Measurements from ENCODE around the gene RLBP1. TPM values are rescaled to one million over a fixed set of nuclear protein-coding genes. Genes with fewer than 3 reads are reported as not detected.

Gene RLBP1
- total and polyA plus RNA-seq, 2 of the 13 experiments (the other 11 are each of a cell fraction or from before 2014, with no cell fraction given) = 0.07 TPM; not detected in 1

DNA sequence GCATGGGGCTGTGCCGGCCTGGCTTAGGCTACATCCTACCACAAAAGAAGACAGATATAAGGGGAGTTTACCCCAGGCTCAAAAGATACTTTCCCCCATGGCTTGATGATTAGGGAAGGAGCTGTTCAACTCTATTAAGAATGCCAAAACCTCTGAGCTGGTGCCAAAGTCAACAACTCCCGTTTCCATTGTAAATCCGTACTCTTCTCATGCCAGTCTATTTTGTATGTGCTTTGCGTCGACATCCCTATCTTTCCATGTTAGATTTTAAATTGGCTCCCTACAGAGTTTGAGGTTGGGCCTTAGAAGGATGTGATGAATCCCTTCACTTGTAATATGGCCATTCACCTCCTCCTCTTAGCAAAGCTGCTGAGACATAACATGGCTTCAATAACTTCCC, 46.9 kb downstream of the RLBP1 start:
- FAIRE-seq = no peak
- Histone ChIP-seq H4K20me1 (ENCODE audit: insufficient read depth, low read length) (no peaks in the 10 kb centered on the region), H3K9ac (ENCODE audit: insufficient read depth, low read depth, low read length) (no peak overlapping the region), H3K4me3 (replicated peaks in 1 of 3; ENCODE audit: insufficient read depth in 1 of 3, low read depth in 2 of 3, low read length in 3 of 3) (no peak overlapping the region), H2AFZ (ENCODE audit: low read length) (no peak overlapping the region), H3K4me2 (ENCODE audit: low read depth, low read length) (no peak overlapping the region), H3K27ac (ENCODE audit: extremely low read length, insufficient read depth, low read length) (no peak overlapping the region), H3K27me3 (ENCODE audit: control insufficient read depth in 1 of 2, insufficient read depth in 2 of 2, low read length in 2 of 2) (no peaks in the 10 kb centered on the region), H3K9me3 (ENCODE audit: low read length) (no peaks in the 10 kb centered on the region), H3K79me2 (ENCODE audit: insufficient read depth, low read length) (no peaks in the 10 kb centered on the region), H3K4me1 (ENCODE audit: insufficient read depth, low read length) (peaks cover 16% of the 10 kb centered on the region), H3K36me3 (replicated peaks in 1 of 2; ENCODE audit: control insufficient read depth in 1 of 2, insufficient read depth in 2 of 2, low read length in 2 of 2) (peaks cover 8 to 41% of the 10 kb centered on the region in 2 experiments)
- BruUV-seq (replicated peaks) = no TSS peak
- in situ Hi-C loops (cut with HindIII; ENCODE audit: extremely low pct_ligation_motif_present, low pct_unique_long_range_greater_than_20kb) = loop anchor here (5.0 to 10.0 kb wide), 2 partner anchors 37 to 270 kb away; no protein-coding TSS in a partner anchor
- ATAC-seq = no peak
- 93% methylated on average over 5 of the region's 5 CpGs for WGBS (ENCODE audit: low lambda C conversion rate)
- CTCF ChIA-PET (ENCODE audit: low intra/inter-chr PET ratio, low total read pairs) = no interaction called here
- POLR2A ChIA-PET = interaction anchor here (1.4 kb wide), 1 partner anchor 10 kb away, joined by 3 read pairs; no protein-coding TSS in a partner anchor
- intact Hi-C loops (cut with micrococcal nuclease; ENCODE audit: unreplicated experiment) = loop anchor here (10.0 kb wide), 1 partner anchor 280 kb away; the partner anchor contains the start of gene HAPLN3
- TF ChIP-seq HNF4A (CRISPR knock-in tag; IDR thresholded peaks at IDR 0.05) (no peak), ZNF274 (CRISPR knock-in tag; IDR thresholded peaks at IDR 0.05) (no peak), U2AF2 (IDR thresholded peaks at IDR 0.05; ENCODE audit: low read depth, low read length) (no peak), ZFP90 (CRISPR knock-in tag; IDR thresholded peaks at IDR 0.05; ENCODE audit: borderline replicate concordance) (no peak), YEATS4 (CRISPR knock-in tag; IDR thresholded peaks at IDR 0.05; ENCODE audit: borderline replicate concordance) (no peak), PAX8 (CRISPR knock-in tag; IDR thresholded peaks at IDR 0.05; ENCODE audit: borderline replicate concordance) (no peak), REXO4 (CRISPR knock-in tag; IDR thresholded peaks at IDR 0.05; ENCODE audit: borderline replicate concordance) (no peak), SSRP1 (CRISPR knock-in tag; IDR thresholded peaks at IDR 0.05) (no peak), ATM (IDR thresholded peaks at IDR 0.05; ENCODE audit: borderline replicate concordance) (no peak), MEIS2 (CRISPR knock-in tag; IDR thresholded peaks at IDR 0.05) (no peak), MLXIP (CRISPR knock-in tag; IDR thresholded peaks at IDR 0.05; ENCODE audit: borderline replicate concordance) (no peak)
- TF ChIP-seq, protein P1, sequence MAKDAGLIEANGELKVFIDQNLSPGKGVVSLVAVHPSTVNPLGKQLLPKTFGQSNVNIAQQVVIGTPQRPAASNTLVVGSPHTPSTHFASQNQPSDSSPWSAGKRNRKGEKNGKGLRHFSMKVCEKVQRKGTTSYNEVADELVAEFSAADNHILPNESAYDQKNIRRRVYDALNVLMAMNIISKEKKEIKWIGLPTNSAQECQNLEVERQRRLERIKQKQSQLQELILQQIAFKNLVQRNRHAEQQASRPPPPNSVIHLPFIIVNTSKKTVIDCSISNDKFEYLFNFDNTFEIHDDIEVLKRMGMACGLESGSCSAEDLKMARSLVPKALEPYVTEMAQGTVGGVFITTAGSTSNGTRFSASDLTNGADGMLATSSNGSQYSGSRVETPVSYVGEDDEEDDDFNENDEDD (CRISPR knock-in tag; IDR thresholded peaks at IDR 0.05; ENCODE audit: borderline replicate concordance) = no peak
- DNase-seq (ENCODE audit: low spot score) = no peak

All from HepG2 (cell line).